ENCODE measurements around the gene LGALS3. TPM values are rescaled to one million over a fixed set of nuclear protein-coding genes. Genes with fewer than 3 reads are reported as not detected.

The LGALS3 gene
- total and polyA plus RNA-seq, 11 donors = 143 to 372 (median 205) TPM

- ATAC-seq (no peak), DNase-seq (no peak)
- Histone ChIP-seq H3K27ac (no peak overlapping the region), H3K36me3 (no peaks in the 10 kb centered on the region), H3K4me3 (no peak overlapping the region), H3K9me3 (no peaks in the 10 kb centered on the region), H3K27me3 (no peaks in the 10 kb centered on the region), H3K4me1 (peaks cover 3 to 39% (median 25%) of the 10 kb centered on the region in 12 donors)
- intact Hi-C loops (cut with DNase I) = no loop called here
- TF ChIP-seq POLR2A (IDR thresholded peaks at IDR 0.05) (no peak), CTCF (IDR thresholded peaks at IDR 0.05) (no peak)
- 70 to 80% (median 71%) methylated on average over 2 of the region's 2 CpGs for WGBS, 4 donors
Measured at GRCh38 chr14:55114720-55115119, 14.3 kb upstream of the LGALS3 start.

- Histone ChIP-seq H3K4me3 (no peak overlapping the region), H3K27me3 (no peaks in the 10 kb centered on the region), H3K4me1 (peaks cover 3 to 47% (median 32%) of the 10 kb centered on the region in 12 donors), H3K9me3 (no peaks in the 10 kb centered on the region), H3K27ac (no peak overlapping the region), H3K36me3 (no peaks in the 10 kb centered on the region)
- ATAC-seq (no peak), DNase-seq (no peak)
- 32 to 51% (median 39%) methylated on average over 3 of the region's 3 CpGs for WGBS, 4 donors
- intact Hi-C loops (cut with DNase I) = no loop called here
- TF ChIP-seq CTCF (IDR thresholded peaks at IDR 0.05) (no peak), POLR2A (IDR thresholded peaks at IDR 0.05) (no peak)
Measured at GRCh38 chr14:55115460-55115859, 13.6 kb upstream of the LGALS3 start.

- H3K9me3 ChIP-seq = no peaks in the 10 kb centered on the region
- no peak overlapping the region for H3K4me3 ChIP-seq
- 91 to 94% (median 92%) methylated on average over 4 of the region's 4 CpGs for WGBS, 4 donors
- no peak overlapping the region for H3K27ac ChIP-seq
- TF ChIP-seq POLR2A (IDR thresholded peaks at IDR 0.05) (no peak), CTCF (IDR thresholded peaks at IDR 0.05) (no peak)
- no peak for ATAC-seq
- intact Hi-C loops (cut with DNase I) = no loop called here
- no peak for DNase-seq
- no peaks in the 10 kb centered on the region for H3K27me3 ChIP-seq
- no peaks in the 10 kb centered on the region for H3K36me3 ChIP-seq
- H3K4me1 ChIP-seq = peaks cover 7 to 51% (median 35%) of the 10 kb centered on the region in 12 donors
Measured at GRCh38 chr14:55115861-55116245, 13.2 kb upstream of the LGALS3 start.

GRCh38 chr14:55116246-55117030 lies 12.6 kb upstream of the LGALS3 start:
- ATAC-seq (no peak), DNase-seq (no peak)
- no peaks in the 10 kb centered on the region for H3K27me3 ChIP-seq
- H3K9me3 ChIP-seq = no peaks in the 10 kb centered on the region
- WGBS, 4 donors = 69 to 71% (median 70%) methylated on average over 11 of the region's 11 CpGs
- intact Hi-C loops (cut with DNase I) = no loop called here
- no peak overlapping the region for H3K4me3 ChIP-seq
- peak overlapping the region in 2 of 12 donors; percentile 89 to 93 for H3K27ac ChIP-seq
- TF ChIP-seq POLR2A (IDR thresholded peaks at IDR 0.05) (no peak), CTCF (IDR thresholded peaks at IDR 0.05) (no peak)
- H3K36me3 ChIP-seq = no peaks in the 10 kb centered on the region
- peaks cover 7 to 57% (median 38%) of the 10 kb centered on the region in 12 donors for H3K4me1 ChIP-seq
